Left renal pelvis (tissue), 4 donors: ENCODE results near the gene COBL. TPM values are rescaled to one million over a fixed set of nuclear protein-coding genes. Genes with fewer than 3 reads are reported as not detected.
A peak's percentile ranks its signal among the peaks of the same experiment; 100 is the strongest.

Source experiments
- DNase-seq, 4 donors: peaks; one replicate each; pipeline ENCODE4 v3.0.0-alpha.2; 2013; ENCODE audit warnings: low read depth in 4 of 4, low spot score in 3 of 4
- polyA plus RNA-seq, 4 donors: library from polyadenylated mRNA; unstranded; fragments of 120-200 nt; gene quantifications; one replicate each; pipeline ENCODE4 v1.2.1, GENCODE V29; 2013; ENCODE audit not compliant: insufficient read length in 4 of 4

Gene COBL
- polyA plus RNA-seq, 4 donors, result 0.50 to 21.5 (median 16.0) TPM

DNA sequence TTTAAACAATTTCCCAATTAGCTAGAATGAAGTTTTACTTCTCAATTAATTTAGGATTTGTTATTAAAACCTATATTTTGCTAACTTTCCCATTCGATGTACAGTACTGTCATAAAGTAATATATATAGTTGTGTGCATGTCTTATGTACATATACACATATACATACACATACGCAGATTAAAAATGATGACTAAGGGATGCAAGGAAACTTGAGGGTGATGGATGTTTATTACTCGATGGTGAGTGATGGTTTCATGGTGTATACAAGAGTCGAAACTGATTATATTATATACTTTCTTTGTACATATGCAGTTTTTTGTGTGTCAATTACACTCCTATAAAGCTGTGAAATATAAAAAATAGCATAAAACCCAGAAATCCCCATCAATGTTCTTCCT is 248.2 kb downstream of the COBL start:
- no peak for DNase-seq

- peak; percentile 27 to 50 (median 44) for DNase-seq
Observed at GRCh38 chr7:51067757-51068156, 248.9 kb downstream of the COBL start.

DNA sequence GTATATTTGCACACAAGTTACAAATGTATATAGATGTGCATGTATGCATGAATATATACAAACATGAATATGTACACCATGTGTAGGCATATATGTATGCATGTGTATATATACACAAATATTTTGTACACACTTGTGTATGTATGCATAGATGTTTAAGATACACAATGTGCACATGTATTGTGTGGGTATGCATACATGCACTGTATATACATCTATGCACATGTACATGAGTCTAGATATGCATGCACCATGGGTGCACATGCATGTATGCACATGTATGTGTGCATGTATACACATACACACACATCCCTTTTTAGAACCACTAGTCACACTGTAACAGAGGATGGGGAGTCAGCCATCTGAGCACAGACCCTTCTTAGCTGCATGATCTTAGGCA is 249.4 kb downstream of the COBL start:
- no peak for DNase-seq

GRCh38 chr7:51066405-51066882 is 250.2 kb downstream of the COBL start:
- peak in 1 of 4 donors; percentile 8 for DNase-seq

- DNase-seq, result no peak
Observed at GRCh38 chr7:51065766-51066165, 250.8 kb downstream of the COBL start.

DNA sequence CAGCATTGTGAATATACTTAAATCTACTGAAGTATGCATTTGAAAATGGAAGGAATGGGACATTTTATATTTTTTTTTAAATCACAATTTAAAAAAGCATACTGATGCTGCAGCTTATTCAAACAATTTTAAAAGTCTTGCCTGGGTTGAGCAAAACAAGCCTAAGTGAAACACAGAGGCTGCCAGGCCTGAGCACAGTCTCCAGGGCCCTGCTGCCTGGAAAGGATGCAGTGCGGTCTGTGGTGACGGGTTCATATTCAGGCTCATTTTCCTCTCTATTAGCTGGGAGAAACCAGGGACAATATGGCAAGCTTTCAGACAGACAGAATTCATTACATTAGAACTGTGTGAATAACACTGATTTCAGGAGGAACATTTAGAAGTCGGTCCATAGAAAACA is 251.9 kb downstream of the COBL start:
- no peak for DNase-seq

DNA sequence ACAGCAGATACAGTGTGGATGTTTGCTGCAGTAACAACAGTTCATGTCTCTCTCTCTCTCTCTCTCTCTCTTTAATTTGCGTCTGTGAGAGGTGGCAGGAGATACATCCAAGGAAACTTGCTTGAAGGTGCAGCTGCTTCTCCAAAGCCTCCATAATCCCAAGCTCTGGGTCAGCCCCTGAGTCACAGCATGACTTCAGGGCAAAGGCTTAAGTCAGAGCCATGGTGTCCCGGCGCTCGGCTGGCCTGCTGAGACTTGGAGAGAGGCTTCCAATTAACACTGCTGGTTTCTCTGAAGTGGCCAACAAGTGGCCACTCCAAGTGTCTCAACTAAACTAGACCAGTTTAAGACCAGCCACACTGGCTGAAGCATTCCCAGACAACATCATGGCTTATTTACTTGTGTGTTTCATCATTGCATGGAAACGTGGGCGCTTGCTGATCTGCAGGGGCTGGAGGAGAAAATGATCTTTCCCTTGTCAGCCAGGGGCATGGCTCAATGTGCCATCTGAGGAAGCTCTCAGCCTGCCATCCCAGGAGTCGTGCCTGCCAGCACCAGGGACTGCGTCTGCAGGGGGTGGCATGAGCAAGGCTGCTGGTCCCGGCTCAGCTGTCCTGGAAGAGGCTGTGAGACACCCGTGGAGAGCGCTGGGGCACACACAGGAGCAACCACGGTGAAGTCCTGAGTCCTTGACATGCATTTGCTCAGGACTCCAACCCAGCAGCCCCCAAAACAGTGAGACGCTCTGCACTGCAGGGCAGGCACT is 254.2 kb downstream of the COBL start:
- no peak for DNase-seq

GRCh38 chr7:51060536-51060935 is 256.1 kb downstream of the COBL start:
- DNase-seq, result no peak

DNA sequence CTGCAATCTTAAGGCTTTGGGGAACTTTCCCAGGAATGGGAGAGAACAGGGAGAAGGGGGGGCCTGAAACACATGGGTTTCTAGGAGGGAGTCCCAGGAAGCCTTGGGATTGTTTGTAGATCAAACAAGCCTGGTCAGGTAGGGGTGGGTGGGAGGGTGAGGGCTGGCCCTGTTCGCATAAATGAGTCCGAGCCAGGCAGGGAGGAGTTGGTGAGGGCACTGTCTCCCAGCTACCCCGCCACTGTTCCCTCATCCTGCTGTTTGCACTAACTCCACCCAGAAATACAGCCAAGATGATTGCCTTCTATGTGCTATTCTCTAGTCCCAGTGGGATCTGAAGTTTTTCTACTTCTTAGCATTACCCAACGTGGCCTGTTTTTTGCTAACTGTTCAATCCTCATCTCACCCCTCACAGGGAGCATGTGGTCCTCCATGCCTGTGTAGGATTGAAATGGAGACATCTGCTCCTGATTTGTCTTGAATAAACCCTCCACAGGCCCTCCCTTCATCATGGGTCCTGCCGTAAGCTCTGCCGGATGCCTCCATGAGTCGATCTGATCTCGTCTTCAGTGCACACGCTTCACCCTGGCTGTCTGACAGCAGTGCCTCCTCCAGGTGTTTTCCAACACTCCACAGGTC is 257.0 kb downstream of the COBL start:
- no peak for DNase-seq

DNA sequence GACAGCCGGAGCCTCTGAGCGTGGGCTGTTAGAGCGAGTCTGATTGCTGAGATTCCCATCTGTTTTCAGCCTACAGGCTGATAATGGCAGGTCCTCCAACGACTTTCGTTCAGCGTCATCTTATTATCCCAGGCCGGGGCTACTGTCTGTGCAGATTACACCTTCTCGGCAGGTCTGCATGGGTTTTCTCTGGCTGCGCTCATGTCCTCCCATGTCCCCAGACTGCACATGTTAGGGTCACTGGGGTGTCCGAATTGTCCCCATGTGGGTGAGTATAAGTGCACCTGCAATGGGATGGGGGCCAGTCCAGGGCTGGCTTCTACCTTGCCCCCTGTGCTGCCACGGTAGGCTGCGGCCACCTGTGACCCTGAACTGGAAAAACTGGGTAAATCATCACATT is 257.8 kb downstream of the COBL start:
- no peak for DNase-seq

GRCh38 chr7:51055039-51055840 is 261.4 kb downstream of the COBL start:
- no peak for DNase-seq

DNA sequence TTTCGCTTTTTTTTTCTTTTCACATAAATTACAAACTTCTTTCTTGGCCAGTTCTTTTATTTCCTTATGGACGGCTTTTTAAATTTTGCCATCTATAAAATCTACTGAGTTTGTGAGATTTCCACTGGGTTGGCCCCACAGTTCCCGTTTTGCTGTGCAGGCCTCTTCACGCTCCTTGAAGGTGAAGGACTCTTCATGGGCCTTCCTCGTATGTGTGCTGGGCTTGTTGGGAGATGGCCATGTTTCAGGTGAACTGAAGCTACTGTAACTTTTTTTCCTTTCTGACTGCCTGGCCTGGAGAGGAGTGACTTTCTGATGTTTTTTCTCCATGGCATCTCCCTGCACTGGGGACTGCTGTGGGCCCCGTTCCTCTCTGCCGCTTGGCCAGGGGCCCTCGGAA is 262.4 kb downstream of the COBL start:
- no peak for DNase-seq

DNA sequence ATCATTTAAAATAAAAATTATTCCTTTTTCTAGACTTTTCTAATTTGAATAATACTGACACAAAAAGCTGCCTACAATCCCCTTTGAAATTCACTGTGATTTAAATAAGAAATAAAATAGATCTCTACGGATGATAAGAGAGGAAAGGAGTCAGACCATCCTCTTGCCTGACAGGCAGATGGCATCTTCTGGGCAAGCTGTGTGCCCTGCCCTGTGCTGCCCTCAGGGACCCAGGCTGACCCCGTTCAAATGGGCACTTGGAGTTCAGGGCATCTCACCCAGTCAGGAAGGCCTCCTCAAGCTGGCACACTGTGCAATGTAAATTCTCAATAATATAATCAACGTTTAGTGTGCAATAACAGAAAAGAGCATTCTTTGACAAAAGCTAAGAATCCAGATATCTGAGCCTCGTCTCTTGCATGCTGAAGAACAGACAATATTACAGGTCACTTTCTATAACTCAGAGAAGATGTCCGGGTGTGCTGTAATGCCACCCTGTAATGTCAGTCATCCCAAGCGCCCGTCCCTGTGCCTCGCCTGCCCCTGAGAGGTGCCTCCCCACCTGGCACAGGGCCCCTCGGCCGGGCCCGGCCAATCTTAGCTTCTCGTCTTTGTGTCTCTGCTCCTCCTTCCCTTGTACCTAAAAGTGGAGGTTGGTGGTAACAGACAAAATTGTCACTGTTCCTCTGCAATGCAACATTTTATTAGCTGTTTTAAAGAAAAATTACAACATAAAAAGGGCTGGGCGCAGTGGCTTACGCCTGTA is 263.3 kb downstream of the COBL start:
- no peak for DNase-seq

- DNase-seq, result no peak
Observed at GRCh38 chr7:51046482-51046881, 270.1 kb downstream of the COBL start.

GRCh38 chr7:51046103-51046466 is 270.5 kb downstream of the COBL start:
- no peak for DNase-seq

DNA sequence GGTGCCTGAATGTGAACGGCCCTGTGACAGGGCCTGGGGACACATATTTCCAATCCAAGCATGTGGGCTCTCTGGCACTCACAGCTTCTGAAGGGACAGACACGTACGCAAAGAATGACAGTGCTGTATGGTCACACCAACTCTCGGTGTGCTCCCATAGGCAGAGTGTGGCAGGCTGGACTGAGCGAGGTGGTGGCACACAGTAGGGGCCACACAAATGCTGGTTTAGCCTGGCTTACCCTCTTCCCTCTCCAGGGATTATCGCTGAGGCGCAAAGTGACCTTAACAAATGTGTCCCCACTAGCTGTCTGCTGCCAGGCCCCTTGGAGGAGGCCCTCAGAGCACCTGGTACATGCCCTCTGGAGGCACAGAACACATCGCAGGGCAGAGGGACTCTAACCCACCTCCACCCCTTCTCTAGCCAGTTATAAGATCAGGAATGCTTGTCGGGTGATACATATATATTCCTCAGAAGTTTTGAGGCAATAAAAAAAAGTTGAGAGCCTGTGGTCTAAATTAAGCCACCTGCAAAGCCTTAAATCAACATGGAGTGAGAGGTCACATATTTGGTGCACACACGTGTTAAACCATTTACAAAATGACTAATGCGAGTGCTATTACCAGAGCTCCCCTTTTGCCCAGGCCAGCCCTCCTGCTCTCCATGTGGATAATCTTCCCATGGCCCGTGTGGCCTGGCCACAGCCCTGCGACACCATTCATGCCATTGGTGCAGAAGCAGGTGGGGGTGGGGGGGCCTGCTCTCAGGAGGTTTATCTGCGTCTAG is 271.1 kb downstream of the COBL start:
- DNase-seq, result no peak

DNA sequence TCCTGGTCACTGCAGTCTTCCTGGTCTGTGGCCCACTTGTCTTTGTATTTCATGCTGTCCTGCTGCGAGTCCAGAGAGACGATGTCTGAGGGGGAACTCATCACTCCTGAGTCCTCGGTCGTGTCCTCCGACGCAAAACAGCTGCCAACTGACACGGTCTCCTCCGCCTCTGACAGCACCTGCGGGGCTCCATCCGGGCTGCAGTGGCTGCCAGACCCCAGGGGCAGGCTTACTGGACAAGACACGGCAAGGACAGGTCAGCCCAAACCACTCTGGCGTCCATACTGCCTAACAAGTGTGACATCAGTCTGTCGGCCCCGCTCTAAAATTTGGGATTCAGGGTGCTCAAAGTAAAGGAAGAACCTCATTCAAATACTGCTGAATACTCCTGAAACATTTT is 273.1 kb downstream of the COBL start:
- no peak for DNase-seq

- DNase-seq, result no peak
Observed at GRCh38 chr7:51040787-51041186, 275.8 kb downstream of the COBL start.

- DNase-seq, result no peak
Observed at GRCh38 chr7:51038573-51038972, 278.0 kb downstream of the COBL start.

DNA sequence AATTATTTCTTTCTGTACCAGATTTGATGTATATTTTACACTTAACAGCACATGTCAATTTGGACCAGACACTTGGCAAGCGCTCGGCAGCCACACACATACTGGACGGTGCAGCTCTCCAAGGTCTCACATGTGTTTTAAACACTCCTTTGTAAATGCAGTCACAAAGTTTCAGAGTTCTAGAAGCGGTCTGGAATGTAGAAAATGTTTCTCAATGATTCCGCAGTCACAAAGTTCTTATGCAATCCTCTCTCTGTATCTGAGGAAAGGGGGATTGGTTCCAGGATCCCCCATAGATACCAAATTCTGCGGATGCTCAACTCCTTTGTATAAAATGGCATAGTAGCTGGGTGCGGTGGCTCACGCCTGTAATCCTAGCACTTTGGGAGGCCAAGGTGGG is 280.9 kb downstream of the COBL start:
- DNase-seq, result no peak
